Tibial nerve (tissue), 4 donors: ENCODE measurements around the gene HDAC5. TPM values are rescaled to one million over a fixed set of nuclear protein-coding genes. Genes with fewer than 3 reads are reported as not detected.
A peak's percentile ranks its signal among the peaks of the same experiment; 100 is the strongest.
"Not testable (repeated sequence)": the region's sequence is repeated elsewhere in the genome, so short reads cannot be mapped to it uniquely, and the experiment has no call there.

Experiments used
- DNase-seq, 2 donors: peaks; one replicate each; pipeline ENCODE4 v3.0.0-alpha.2; 2019; ENCODE audit warnings: low spot score in 2 of 2
- H3K27ac ChIP-seq, 4 donors: fragments of 200-600 bp; sonication (generic) in 3 of 4; one replicate each; pipeline ENCODE4 v1.5.1; 2017 to 2019; ENCODE audit warnings: mild to moderate bottlenecking in 1 of 4
- H3K27me3 ChIP-seq, 2 donors: fragments of 200-600 bp; sonication (generic) in 1 of 2; one replicate each; pipeline versions ENCODE4 v1.5.1 to v1.6.0; 2017 to 2019
- H3K36me3 ChIP-seq, 3 donors: fragments of 200-600 bp; sonication (generic); one replicate each; pipeline ENCODE4 v1.5.1; 2018 to 2019
- H3K4me1 ChIP-seq, 4 donors: fragments of 200-600 bp; sonication (generic) in 3 of 4; one replicate each; pipeline ENCODE4 v1.5.1; 2017 to 2019
- H3K4me3 ChIP-seq, 4 donors: fragments of 200-600 bp; sonication (generic) in 3 of 4; one replicate each; pipeline ENCODE4 v1.5.1; 2017 to 2019; ENCODE audit warnings: mild to moderate bottlenecking in 1 of 4, moderate library complexity in 1 of 4
- H3K9me3 ChIP-seq, 4 donors: fragments of 200-600 bp; sonication (generic) in 3 of 4; one replicate each; pipeline ENCODE4 v1.5.1; 2017 to 2019
- CTCF ChIP-seq, 5 experiments: fragments of 200-600 bp in 3 of 5; fragments of 450-650 bp in 2 of 5; sonication (generic) in 3 of 5; IDR thresholded peaks; one replicate each; pipeline ENCODE4 v1.5.1; 2016 to 2019; ENCODE audit warnings: antibody characterized with exemption in 5 of 5, mild to moderate bottlenecking in 3 of 5, moderate library complexity in 2 of 5
- EP300 ChIP-seq, 2 donors: sonication (generic); formaldehyde crosslinking; IDR thresholded peaks; one replicate each; pipeline ENCODE4 v1.6.1; 2017; ENCODE audit warnings: antibody characterized with exemption in 2 of 2, mild to moderate bottlenecking in 1 of 2
- POLR2A ChIP-seq, 2 donors: fragments of 450-650 bp; IDR thresholded peaks; one replicate each; pipeline ENCODE4 v1.6.1; 2017; ENCODE audit warnings: antibody characterized with exemption in 2 of 2, mild to moderate bottlenecking in 2 of 2, moderate library complexity in 2 of 2
- WGBS, 2 donors: methylation state at CpG; one replicate each; pipeline ENCODE4 v1.1.5; 2018; 5-methylcytosine and 5-hydroxymethylcytosine counted together
- total RNA-seq, 4 donors: library from RNA; depleted of rRNA; stranded (reverse); fragments of >200 nt; gene quantifications; one replicate each; pipeline ENCODE4 v1.1.0, GENCODE V29; 2016

HDAC5 gene
- total RNA-seq, 4 donors from 2014 or later: 99.8 to 201 (median 125) TPM

- H3K9me3 ChIP-seq: no peaks in the 10 kb centered on the region
- DNase-seq: no peak
- H3K27me3 ChIP-seq: no peaks in the 10 kb centered on the region
- H3K36me3 ChIP-seq: peaks cover 0 to 19% (median 0%) of the 10 kb centered on the region in 3 donors
- TF ChIP-seq POLR2A (IDR thresholded peaks at IDR 0.05): no peak
- TF ChIP-seq EP300 (IDR thresholded peaks at IDR 0.05): no peak
- TF ChIP-seq CTCF (IDR thresholded peaks at IDR 0.05): no peak
- peak overlapping the region in 2 of 4 donors; percentile 76 to 99 for H3K4me3 ChIP-seq
- WGBS, 2 donors: 35 to 44% methylated on average over 9 of the region's 9 CpGs
- peaks cover 0 to 75% (median 33%) of the 10 kb centered on the region in 4 donors for H3K4me1 ChIP-seq
- peak overlapping the region in 2 of 4 donors; percentile 91 to 98 for H3K27ac ChIP-seq
These were observed 2.4 kb downstream of the HDAC5 start for GRCh38 chr17:44120851-44121605.

GRCh38 chr17:44120281-44120680 is 3.2 kb downstream of the HDAC5 start:
- H3K4me1 ChIP-seq: peaks cover 0 to 82% (median 33%) of the 10 kb centered on the region in 4 donors
- not testable (repeated sequence) for H3K9me3 ChIP-seq, H3K4me3 ChIP-seq, H3K27me3 ChIP-seq, DNase-seq
- WGBS, 2 donors: 92 to 97% methylated on average over 11 of the region's 11 CpGs
- peaks cover 0 to 27% (median 6%) of the 10 kb centered on the region in 3 donors for H3K36me3 ChIP-seq
- peak overlapping the region in 2 of 4 donors; percentile 91 to 98 for H3K27ac ChIP-seq

GRCh38 chr17:44119798-44120197 is 3.6 kb downstream of the HDAC5 start:
- 94 to 95% methylated on average over 2 of the region's 2 CpGs for WGBS, 2 donors
- Histone ChIP-seq H3K4me3 (no peak overlapping the region), H3K9me3 (no peaks in the 10 kb centered on the region), H3K4me1 (peaks cover 0 to 86% (median 33%) of the 10 kb centered on the region in 4 donors), H3K27me3 (no peaks in the 10 kb centered on the region), H3K36me3 (peaks cover 0 to 31% (median 8%) of the 10 kb centered on the region in 3 donors), H3K27ac (peak overlapping the region in 2 of 4 donors; percentile 43 to 98)
- DNase-seq: no peak
- TF ChIP-seq EP300 (IDR thresholded peaks at IDR 0.05): no peak
- TF ChIP-seq POLR2A (IDR thresholded peaks at IDR 0.05): no peak
- TF ChIP-seq CTCF (IDR thresholded peaks at IDR 0.05): no peak

GRCh38 chr17:44119062-44119461 is 4.4 kb downstream of the HDAC5 start:
- Histone ChIP-seq H3K4me3 (no peak overlapping the region), H3K36me3 (peaks cover 0 to 39% (median 8%) of the 10 kb centered on the region in 3 donors), H3K4me1 (peaks cover 0 to 86% (median 35%) of the 10 kb centered on the region in 4 donors), H3K9me3 (no peaks in the 10 kb centered on the region), H3K27me3 (no peaks in the 10 kb centered on the region), H3K27ac (peak overlapping the region in 2 of 4 donors; percentile 43 to 98)
- DNase-seq: no peak
- TF ChIP-seq EP300 (IDR thresholded peaks at IDR 0.05) (no peak), POLR2A (IDR thresholded peaks at IDR 0.05) (no peak), CTCF (IDR thresholded peaks at IDR 0.05) (no peak)
- WGBS, 2 donors: 68 to 70% methylated on average over 5 of the region's 5 CpGs

GRCh38 chr17:44118427-44119050 is 4.9 kb downstream of the HDAC5 start:
- no peaks in the 10 kb centered on the region for H3K27me3 ChIP-seq
- H3K9me3 ChIP-seq: no peaks in the 10 kb centered on the region
- WGBS, 2 donors: 51 to 64% methylated on average over 9 to 10 of the region's 10 CpGs
- H3K4me3 ChIP-seq: no peak overlapping the region
- peaks cover 0 to 44% (median 8%) of the 10 kb centered on the region in 3 donors for H3K36me3 ChIP-seq
- H3K4me1 ChIP-seq: peaks cover 0 to 91% (median 37%) of the 10 kb centered on the region in 4 donors
- DNase-seq: no peak
- peak overlapping the region in 2 of 4 donors; percentile 28 to 98 for H3K27ac ChIP-seq
- TF ChIP-seq CTCF (IDR thresholded peaks at IDR 0.05): no peak
- TF ChIP-seq EP300 (IDR thresholded peaks at IDR 0.05): no peak
- TF ChIP-seq POLR2A (IDR thresholded peaks at IDR 0.05): no peak
